Stimulated activated memory B cell treated with anti-CD40 and anti-IgM and Interleukin-4, amounts not matched to agents 10 μg/mL and 1 μg/mL and 100 μg/mL, for 72 hours (primary cell): ENCODE data around the gene ADM5.

ENCODE experiments used
- ATAC-seq: fragments of 150-1000 bp; cut with Tn5 transposase; 2 replicates; pipeline ENCODE4 v1.10.0; 2021
- H3K27ac Mint-ChIP-seq: one replicate; pipeline ENCODE4 v1.8.0; 2022; ENCODE audit warnings: mild to moderate bottlenecking, mixed read lengths
- H3K27me3 Mint-ChIP-seq: one replicate; pipeline ENCODE4 v1.8.0; 2022; ENCODE audit warnings: mixed read lengths
- H3K36me3 Mint-ChIP-seq: one replicate; pipeline ENCODE4 v1.8.0; 2022; ENCODE audit warnings: mixed read lengths
- H3K4me1 Mint-ChIP-seq: one replicate; pipeline ENCODE4 v1.8.0; 2022; ENCODE audit warnings: mixed read lengths
- H3K4me3 Mint-ChIP-seq: one replicate; pipeline ENCODE4 v1.8.0; 2022; ENCODE audit warnings: mild to moderate bottlenecking, moderate library complexity, mixed read lengths
- H3K9me3 Mint-ChIP-seq: one replicate; pipeline ENCODE4 v1.8.0; 2022; ENCODE audit warnings: mixed read lengths

ADM5 gene

GRCh38 chr19:49739098-49739497 lies 49.7 kb downstream of the ADM5 start:
- Mint-ChIP-seq H3K4me1 (peaks cover 7% of the 10 kb centered on the region), H3K4me3 (no peak overlapping the region), H3K36me3 (no peaks in the 10 kb centered on the region), H3K27ac (no peak overlapping the region), H3K27me3 (no peaks in the 10 kb centered on the region), H3K9me3 (no peaks in the 10 kb centered on the region)
- no peak for ATAC-seq

GRCh38 chr19:49739933-49740332 lies 50.5 kb downstream of the ADM5 start:
- Mint-ChIP-seq H3K36me3 (no peaks in the 10 kb centered on the region), H3K9me3 (no peaks in the 10 kb centered on the region), H3K27ac (no peak overlapping the region), H3K4me1 (peaks cover 7% of the 10 kb centered on the region), H3K27me3 (no peaks in the 10 kb centered on the region), H3K4me3 (no peak overlapping the region)
- ATAC-seq: no peak
